ENCODE data around the gene POT1.
A peak's percentile ranks its signal among the peaks of the same experiment; 100 is the strongest.
"Not testable (repeated sequence)": the region's sequence is repeated elsewhere in the genome, so short reads cannot be mapped to it uniquely, and the experiment has no call there.

POT1 gene, protein sequence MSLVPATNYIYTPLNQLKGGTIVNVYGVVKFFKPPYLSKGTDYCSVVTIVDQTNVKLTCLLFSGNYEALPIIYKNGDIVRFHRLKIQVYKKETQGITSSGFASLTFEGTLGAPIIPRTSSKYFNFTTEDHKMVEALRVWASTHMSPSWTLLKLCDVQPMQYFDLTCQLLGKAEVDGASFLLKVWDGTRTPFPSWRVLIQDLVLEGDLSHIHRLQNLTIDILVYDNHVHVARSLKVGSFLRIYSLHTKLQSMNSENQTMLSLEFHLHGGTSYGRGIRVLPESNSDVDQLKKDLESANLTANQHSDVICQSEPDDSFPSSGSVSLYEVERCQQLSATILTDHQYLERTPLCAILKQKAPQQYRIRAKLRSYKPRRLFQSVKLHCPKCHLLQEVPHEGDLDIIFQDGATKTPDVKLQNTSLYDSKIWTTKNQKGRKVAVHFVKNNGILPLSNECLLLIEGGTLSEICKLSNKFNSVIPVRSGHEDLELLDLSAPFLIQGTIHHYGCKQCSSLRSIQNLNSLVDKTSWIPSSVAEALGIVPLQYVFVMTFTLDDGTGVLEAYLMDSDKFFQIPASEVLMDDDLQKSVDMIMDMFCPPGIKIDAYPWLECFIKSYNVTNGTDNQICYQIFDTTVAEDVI

DNA sequence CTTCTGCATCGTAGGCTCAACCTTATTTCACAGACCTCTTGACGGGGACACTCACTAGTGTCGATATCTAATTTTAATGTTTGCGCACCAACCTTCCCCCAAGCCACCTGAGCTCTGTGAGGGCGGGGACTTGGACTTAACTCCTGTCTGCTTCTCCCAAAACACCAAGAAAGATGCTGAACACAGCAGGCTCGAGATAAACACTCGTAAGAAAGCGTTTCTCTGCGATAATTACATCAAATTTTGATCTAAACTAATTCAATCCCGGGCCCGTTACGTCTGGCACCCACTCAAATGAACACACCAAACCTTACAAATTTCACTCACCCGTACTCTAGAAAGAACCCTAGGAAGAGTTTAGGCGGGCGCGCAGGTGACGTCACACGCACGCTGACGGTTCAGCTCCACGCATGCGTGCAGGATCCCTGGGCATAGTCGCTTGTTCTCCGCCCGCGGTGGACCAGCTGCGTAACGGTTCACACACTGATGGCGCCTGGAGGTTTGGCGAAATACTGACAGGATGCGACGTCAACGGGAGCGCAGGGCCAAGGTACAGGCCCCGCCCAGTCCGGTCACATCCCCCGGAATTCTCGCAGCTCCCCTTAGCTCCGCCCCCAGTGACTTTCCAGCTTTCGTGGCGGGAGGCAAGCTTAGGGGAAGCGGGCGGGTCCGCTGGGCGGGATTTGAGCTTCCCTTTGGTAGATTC is at the start of gene POT1:
TSS of gene POT1 (minus strand) at position 359 of the 706 bp plus-strand sequence. CDS start 32,652 bp downstream, outside the sequence.
- Mint-ChIP-seq H3K36me3 (ENCODE audit: low read depth) (peaks cover 3% of the 10 kb centered on the region), H3K27ac (peak within 1 kb of the TSS; percentile 84 to 95 (median 93)), H3K4me3 (peak within 1 kb of the TSS; percentile 88 to 93 (median 91)), H3K4me1 (peaks cover 21% of the 10 kb centered on the region), H3K27me3 (ENCODE audit: low read depth) (no peaks in the 10 kb centered on the region), H3K9me3 (no peaks in the 10 kb centered on the region)
- TF ChIP-seq, protein P1, sequence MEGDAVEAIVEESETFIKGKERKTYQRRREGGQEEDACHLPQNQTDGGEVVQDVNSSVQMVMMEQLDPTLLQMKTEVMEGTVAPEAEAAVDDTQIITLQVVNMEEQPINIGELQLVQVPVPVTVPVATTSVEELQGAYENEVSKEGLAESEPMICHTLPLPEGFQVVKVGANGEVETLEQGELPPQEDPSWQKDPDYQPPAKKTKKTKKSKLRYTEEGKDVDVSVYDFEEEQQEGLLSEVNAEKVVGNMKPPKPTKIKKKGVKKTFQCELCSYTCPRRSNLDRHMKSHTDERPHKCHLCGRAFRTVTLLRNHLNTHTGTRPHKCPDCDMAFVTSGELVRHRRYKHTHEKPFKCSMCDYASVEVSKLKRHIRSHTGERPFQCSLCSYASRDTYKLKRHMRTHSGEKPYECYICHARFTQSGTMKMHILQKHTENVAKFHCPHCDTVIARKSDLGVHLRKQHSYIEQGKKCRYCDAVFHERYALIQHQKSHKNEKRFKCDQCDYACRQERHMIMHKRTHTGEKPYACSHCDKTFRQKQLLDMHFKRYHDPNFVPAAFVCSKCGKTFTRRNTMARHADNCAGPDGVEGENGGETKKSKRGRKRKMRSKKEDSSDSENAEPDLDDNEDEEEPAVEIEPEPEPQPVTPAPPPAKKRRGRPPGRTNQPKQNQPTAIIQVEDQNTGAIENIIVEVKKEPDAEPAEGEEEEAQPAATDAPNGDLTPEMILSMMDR (IDR thresholded peaks at IDR 0.05; ENCODE audit: unreplicated experiment in 3 of 3) = no peak

DNA sequence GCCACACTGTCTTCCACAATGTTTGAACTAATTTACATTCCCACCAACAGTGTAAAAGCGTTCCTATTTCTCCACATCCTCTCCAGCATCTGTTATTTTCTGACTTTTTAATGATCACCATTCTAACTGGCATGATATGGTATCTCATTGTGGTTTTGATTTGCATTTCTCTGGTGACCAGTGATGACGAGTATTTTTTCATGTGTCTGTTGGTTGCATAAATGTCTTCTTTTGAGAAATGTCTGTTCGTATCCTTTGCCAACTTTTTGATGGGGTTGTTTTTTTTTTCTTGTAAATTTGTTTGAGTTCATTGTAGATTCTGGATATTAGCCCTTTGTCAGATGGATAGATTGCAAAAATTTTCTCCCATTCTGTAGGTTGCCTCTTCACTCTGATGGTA is 45.5 kb upstream of the POT1 start:
- not testable (repeated sequence) for H3K9me3 Mint-ChIP-seq; H3K27me3 Mint-ChIP-seq (ENCODE audit: low read depth); H3K36me3 Mint-ChIP-seq (ENCODE audit: low read depth); H3K4me1 Mint-ChIP-seq; H3K27ac Mint-ChIP-seq; H3K4me3 Mint-ChIP-seq

DNA sequence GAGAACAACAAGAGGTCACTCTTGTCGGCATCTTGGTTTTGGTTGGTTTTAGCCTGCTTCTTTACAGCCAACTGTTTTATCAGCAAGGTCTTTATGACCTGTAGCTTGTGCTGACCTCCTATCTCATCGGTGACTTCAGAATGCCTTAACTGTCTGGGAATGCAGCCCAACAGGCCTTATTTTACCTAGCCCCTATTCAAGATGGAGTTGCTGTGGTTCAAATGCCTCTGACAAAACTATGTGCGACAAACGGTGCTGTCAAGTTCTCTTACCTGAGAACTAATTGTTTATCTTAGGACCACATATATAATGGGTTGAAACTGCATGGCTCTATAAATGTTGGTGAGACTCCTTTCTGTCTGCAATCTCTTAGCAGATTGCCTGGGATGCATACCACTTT is 35.9 kb upstream of the POT1 start:
- Mint-ChIP-seq H3K4me3 (no peak overlapping the region), H3K4me1 (no peaks in the 10 kb centered on the region), H3K27ac (no peak overlapping the region), H3K36me3 (ENCODE audit: low read depth) (no peaks in the 10 kb centered on the region), H3K9me3 (no peaks in the 10 kb centered on the region), H3K27me3 (ENCODE audit: low read depth) (no peaks in the 10 kb centered on the region)
- TF ChIP-seq, protein P1 (IDR thresholded peaks at IDR 0.05; ENCODE audit: unreplicated experiment in 3 of 3) = no peak

DNA sequence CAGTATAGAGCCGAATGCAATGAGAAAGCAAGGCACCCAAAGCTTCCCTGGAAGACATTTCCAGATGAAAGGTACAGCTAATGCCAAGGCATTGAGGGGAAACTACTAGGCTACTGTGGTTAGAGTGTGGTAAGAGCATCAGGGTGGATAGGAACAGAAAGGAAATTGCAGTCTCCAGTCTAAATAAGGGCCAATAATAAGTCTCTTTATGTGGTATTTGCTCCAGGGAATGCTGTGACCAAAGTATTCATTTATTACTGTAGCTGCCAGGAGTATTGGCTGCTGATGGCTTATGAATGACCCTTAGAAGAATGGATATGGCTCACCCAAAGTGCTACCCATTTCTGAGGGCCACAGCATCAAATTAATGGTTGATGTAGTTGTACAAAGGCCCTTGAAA is 30.1 kb upstream of the POT1 start:
- H3K27me3 Mint-ChIP-seq (ENCODE audit: low read depth) = no peaks in the 10 kb centered on the region
- H3K36me3 Mint-ChIP-seq (ENCODE audit: low read depth) = no peaks in the 10 kb centered on the region
- H3K9me3 Mint-ChIP-seq = peaks cover 8% of the 10 kb centered on the region
- no peaks in the 10 kb centered on the region for H3K4me1 Mint-ChIP-seq
- TF ChIP-seq, protein P1 (IDR thresholded peaks at IDR 0.05; ENCODE audit: unreplicated experiment in 3 of 3) = no peak
- no peak overlapping the region for H3K27ac Mint-ChIP-seq
- H3K4me3 Mint-ChIP-seq = no peak overlapping the region

DNA sequence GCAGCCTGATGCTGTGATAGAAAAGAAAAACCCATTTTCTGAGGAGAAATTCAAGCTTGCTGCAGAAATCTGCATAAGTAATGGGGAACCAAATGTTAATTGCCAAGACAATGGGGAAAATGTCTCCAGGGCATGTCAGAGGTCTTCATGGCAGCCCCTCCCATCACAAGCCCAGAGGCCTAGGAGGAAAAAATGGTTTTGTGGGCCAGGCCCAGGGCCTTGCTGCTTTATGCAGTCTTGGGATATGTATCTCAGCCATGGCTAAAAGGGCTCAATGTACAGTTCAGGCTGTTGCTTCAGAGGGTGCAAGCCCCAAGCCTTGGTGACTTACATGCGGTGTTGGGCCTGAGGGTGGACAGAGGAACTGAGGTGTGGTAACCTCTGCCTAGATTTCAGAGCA is 28.3 kb upstream of the POT1 start:
- H3K9me3 Mint-ChIP-seq; H3K36me3 Mint-ChIP-seq (ENCODE audit: low read depth): not testable (repeated sequence)

DNA sequence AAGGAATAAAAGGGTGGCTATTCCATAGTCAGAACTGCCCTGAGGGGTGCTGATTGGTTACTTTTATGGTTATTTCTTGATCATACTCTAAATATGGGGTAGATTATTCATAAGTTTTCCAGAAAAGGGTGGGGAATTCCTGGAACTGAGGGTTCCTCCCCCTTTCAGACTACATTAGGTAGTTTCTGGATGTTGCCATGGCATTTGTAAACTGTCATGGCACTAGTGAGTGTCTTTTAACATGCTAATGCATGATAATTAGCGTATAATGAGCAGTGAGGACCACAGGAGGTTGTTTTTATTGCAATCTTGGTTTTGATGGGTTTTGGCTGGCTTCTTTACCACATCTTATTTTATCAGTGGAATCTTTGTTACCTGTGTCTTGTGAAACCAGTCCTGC is 26.5 kb upstream of the POT1 start:
- Mint-ChIP-seq H3K4me1 (no peaks in the 10 kb centered on the region), H3K36me3 (ENCODE audit: low read depth) (no peaks in the 10 kb centered on the region), H3K4me3 (no peak overlapping the region), H3K27me3 (ENCODE audit: low read depth) (no peaks in the 10 kb centered on the region), H3K27ac (no peak overlapping the region), H3K9me3 (peaks cover 8% of the 10 kb centered on the region)
- TF ChIP-seq, protein P1 (IDR thresholded peaks at IDR 0.05; ENCODE audit: unreplicated experiment in 3 of 3) = no peak

More for the DNA sequence above, 28.3 kb upstream of the POT1 start:
- not testable (repeated sequence) for H3K4me1 Mint-ChIP-seq; H3K27me3 Mint-ChIP-seq (ENCODE audit: low read depth); H3K27ac Mint-ChIP-seq; H3K4me3 Mint-ChIP-seq

Data from nephron (organoid).